Ishikawa (cell line): ENCODE data around the gene TBC1D16.
A peak's percentile ranks its signal among the peaks of the same experiment; 100 is the strongest.

Experiments used
- CEBPB ChIP-seq: IDR thresholded peaks from 2 replicates; pipeline ENCODE4 v1.6.1; 2012
- CREB1 ChIP-seq: IDR thresholded peaks from 2 replicates; pipeline ENCODE4 v1.6.1; 2012; ENCODE audit warnings: low read depth
- EGR1 ChIP-seq: IDR thresholded peaks from 2 replicates; pipeline ENCODE4 v1.6.1; 2012
- EP300 ChIP-seq: IDR thresholded peaks from 2 replicates; pipeline ENCODE4 v1.6.1; 2012; ENCODE audit warnings: borderline replicate concordance
- FOXM1 ChIP-seq: IDR thresholded peaks from 2 replicates; pipeline ENCODE4 v1.6.1; 2012; ENCODE audit warnings: low read depth, borderline replicate concordance
- MAX ChIP-seq: IDR thresholded peaks from 2 replicates; pipeline ENCODE4 v1.6.1; 2012
- NFIC ChIP-seq: IDR thresholded peaks from 2 replicates; pipeline ENCODE4 v1.6.1; 2012
- RAD21 ChIP-seq: IDR thresholded peaks from 2 replicates; pipeline ENCODE4 v1.6.1; 2012; ENCODE audit warnings: low read depth
- REST ChIP-seq: IDR thresholded peaks from 2 replicates; pipeline ENCODE4 v1.6.1; 2012; ENCODE audit warnings: low read depth, mild to moderate bottlenecking
- TAF1 ChIP-seq: IDR thresholded peaks from 2 replicates; pipeline ENCODE4 v1.6.1; 2012; ENCODE audit warnings: low read depth, mild to moderate bottlenecking
- TCF12 ChIP-seq: IDR thresholded peaks from 2 replicates; pipeline ENCODE4 v1.6.1; 2012; ENCODE audit warnings: low read depth
- TEAD4 ChIP-seq: IDR thresholded peaks from 2 replicates; pipeline ENCODE4 v1.6.1; 2012
- USF1 ChIP-seq: IDR thresholded peaks from 2 replicates; pipeline ENCODE4 v1.6.1; 2012
- YY1 ChIP-seq: IDR thresholded peaks from 2 replicates; pipeline ENCODE4 v1.6.1; 2012; ENCODE audit warnings: low read depth
- ZBTB7A ChIP-seq: IDR thresholded peaks from 2 replicates; pipeline ENCODE4 v1.6.1; 2012; ENCODE audit warnings: low read depth

TBC1D16 gene

GRCh38 chr17:80021600-80021999, 14.1 kb downstream of the TBC1D16 start:
- TF ChIP-seq TAF1 (no peak), NFIC (no peak), RAD21 (no peak), YY1 (no peak), EGR1 (no peak), TCF12 (no peak), CEBPB (no peak), USF1 (no peak), MAX (no peak), ZBTB7A (no peak), REST (no peak)

GRCh38 chr17:80018917-80019651, 16.6 kb downstream of the TBC1D16 start:
- TF ChIP-seq TCF12 (no peak), CEBPB (peak; percentile 66)

GRCh38 chr17:80017226-80018010, 18.3 kb downstream of the TBC1D16 start:
- TF ChIP-seq NFIC (no peak), USF1 (no peak), MAX (no peak), EGR1 (no peak), CREB1 (no peak), REST (no peak), ZBTB7A (no peak), CEBPB (no peak), TAF1 (no peak), EP300 (no peak), RAD21 (no peak), FOXM1 (no peak), TCF12 (no peak), TEAD4 (no peak), YY1 (no peak)

- TF ChIP-seq REST (no peak), CREB1 (no peak), TAF1 (no peak), MAX (no peak), USF1 (no peak), RAD21 (no peak), FOXM1 (no peak), ZBTB7A (no peak)
Observed at GRCh38 chr17:80012765-80013741, 22.6 kb downstream of the TBC1D16 start.
